ENCODE data around the gene OOSP2.

GRCh38 chr11:60088364-60088763 is 48.2 kb downstream of the OOSP2 start, which contains the start of gene MS4A2:
- TF ChIP-seq POLR2A (IDR thresholded peaks at IDR 0.05): no peak
- TF ChIP-seq CTCF (IDR thresholded peaks at IDR 0.05): no peak

Data from body of pancreas (tissue), 4 donors.